GM18870 (cell line): ENCODE data around the gene GRIP2.
"Not testable (repeated sequence)": the region's sequence is repeated elsewhere in the genome, so short reads cannot be mapped to it uniquely, and the experiment has no call there.

ENCODE experiments used
- ATAC-seq: cut with Tn5 transposase; IDR thresholded peaks from one replicate; pipeline ENCODE4 v1.9.1; 2021; ENCODE audit warnings: moderate library complexity; ENCODE audit not compliant: unreplicated experiment

GRIP2 gene

GRCh38 chr3:14522768-14523167, 17.4 kb downstream of the GRIP2 start:
- ATAC-seq = no peak

- no peak for ATAC-seq
Observed at GRCh38 chr3:14522129-14522691, 17.9 kb downstream of the GRIP2 start.

- ATAC-seq = no peak
Observed at GRCh38 chr3:14521611-14522010, 18.5 kb downstream of the GRIP2 start.

GRCh38 chr3:14520967-14521366, 19.2 kb downstream of the GRIP2 start:
- ATAC-seq = no peak

- ATAC-seq = no peak
Observed at GRCh38 chr3:14520149-14520548, 20.0 kb downstream of the GRIP2 start.

GRCh38 chr3:14519406-14519805, 20.7 kb downstream of the GRIP2 start:
- ATAC-seq = no peak

- ATAC-seq = no peak
Observed at GRCh38 chr3:14518893-14519292, 21.2 kb downstream of the GRIP2 start.

- no peak for ATAC-seq
Observed at GRCh38 chr3:14518432-14518802, 21.7 kb downstream of the GRIP2 start.

GRCh38 chr3:14517601-14518431, 22.3 kb downstream of the GRIP2 start:
- no peak for ATAC-seq

GRCh38 chr3:14516738-14517345, 23.3 kb downstream of the GRIP2 start:
- no peak for ATAC-seq

GRCh38 chr3:14515526-14515925, 24.6 kb downstream of the GRIP2 start:
- ATAC-seq = not testable (repeated sequence)

GRCh38 chr3:14514323-14514720, 25.8 kb downstream of the GRIP2 start:
- no peak for ATAC-seq

GRCh38 chr3:14513566-14514322, 26.4 kb downstream of the GRIP2 start:
- no peak for ATAC-seq

- no peak for ATAC-seq
Observed at GRCh38 chr3:14512942-14513327, 27.2 kb downstream of the GRIP2 start.

GRCh38 chr3:14512281-14512941, 27.7 kb downstream of the GRIP2 start:
- ATAC-seq = no peak

- ATAC-seq = no peak
Observed at GRCh38 chr3:14511623-14512280, 28.4 kb downstream of the GRIP2 start.

- no peak for ATAC-seq
Observed at GRCh38 chr3:14510838-14511622, 29.1 kb downstream of the GRIP2 start.

GRCh38 chr3:14509796-14510100, 30.4 kb downstream of the GRIP2 start:
- no peak for ATAC-seq

- no peak for ATAC-seq
Observed at GRCh38 chr3:14508966-14509795, 31.0 kb downstream of the GRIP2 start.
